CD4-positive, alpha-beta T cell treated with Interleukin-15 for 1 hour (primary cell): ENCODE results near the gene TMCC3.
"Not testable (repeated sequence)": the region's sequence is repeated elsewhere in the genome, so short reads cannot be mapped to it uniquely, and the experiment has no call there.

Experiments used
- DNase-seq: peaks from one replicate; pipeline ENCODE4 v3.0.0-alpha.2; 2020

Gene TMCC3

DNA sequence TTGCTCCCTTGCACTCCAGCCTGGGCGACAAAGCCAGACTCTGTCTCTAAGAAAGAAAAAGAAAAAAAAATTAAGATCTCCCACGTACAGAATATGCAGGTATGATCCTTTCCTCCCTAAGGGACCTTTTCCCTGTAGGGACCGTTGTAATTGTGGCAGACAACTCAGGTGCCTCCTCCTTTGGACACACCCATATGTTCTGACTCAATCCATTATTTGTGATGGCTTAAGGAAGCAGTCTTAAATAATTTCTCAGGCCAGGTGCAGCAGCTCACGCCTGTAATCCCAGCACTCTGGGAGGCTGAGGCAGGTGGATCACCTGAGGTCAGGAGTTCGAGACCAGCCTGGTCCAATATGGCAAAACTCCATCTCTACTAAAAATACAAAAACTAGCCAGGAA is 53.1 kb downstream of the TMCC3 start:
- DNase-seq, result no peak

DNA sequence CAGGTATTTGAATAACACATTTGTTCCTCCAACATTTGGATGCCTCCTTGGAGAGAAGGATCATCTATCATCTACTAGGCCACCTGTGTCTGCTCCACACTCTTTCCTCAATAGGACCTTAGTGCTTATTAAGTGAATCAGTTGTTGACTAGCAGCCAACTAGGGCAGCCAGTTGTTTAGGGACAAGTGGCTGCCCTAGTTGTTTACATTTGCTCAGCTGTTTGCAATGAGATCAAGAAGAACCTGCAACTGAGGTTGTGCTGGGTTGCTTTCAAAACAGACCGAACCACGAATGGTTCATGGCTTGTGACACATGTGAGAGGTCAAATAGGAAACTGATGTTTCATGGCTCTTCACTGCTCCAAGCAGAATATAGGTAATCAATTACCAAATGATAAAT is 53.8 kb downstream of the TMCC3 start:
- DNase-seq, result no peak

DNA sequence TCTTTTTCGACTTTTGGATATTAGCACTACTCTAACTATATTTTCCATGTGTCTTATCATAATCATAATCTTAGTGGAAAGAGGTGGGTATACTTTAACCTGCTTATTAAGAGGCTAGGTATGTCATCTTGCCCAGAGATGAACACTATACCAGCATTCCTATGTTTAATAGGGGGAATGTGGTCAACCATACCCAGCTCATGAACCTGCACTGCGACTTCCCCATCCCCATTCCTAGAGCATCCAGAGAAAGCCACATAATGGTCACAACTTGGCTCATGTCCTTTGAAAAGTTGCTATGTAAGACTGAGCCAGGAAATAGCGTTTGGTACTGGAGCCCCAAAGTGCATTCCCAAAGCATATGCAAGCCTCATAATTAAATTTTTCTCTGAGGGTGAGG is 55.2 kb downstream of the TMCC3 start:
- DNase-seq, result no peak

DNA sequence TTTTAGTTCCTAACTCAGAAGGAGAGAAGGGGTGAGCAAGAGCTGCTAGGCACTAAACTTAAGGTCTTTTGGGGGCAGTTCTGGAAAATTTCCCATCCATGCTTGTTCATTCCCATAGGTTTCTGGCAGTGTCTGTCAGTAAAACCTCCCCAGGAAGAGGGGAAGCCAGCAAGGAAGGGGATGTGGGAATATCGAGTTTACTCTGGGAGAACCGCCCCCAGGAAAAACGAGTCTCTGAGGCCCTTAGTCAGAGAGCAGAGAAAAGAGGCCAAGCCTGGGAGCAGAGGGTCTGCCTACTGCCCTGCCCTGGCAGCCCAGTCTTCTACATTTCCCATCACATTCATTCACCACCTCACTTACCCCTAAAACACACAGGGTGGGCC is 55.9 kb downstream of the TMCC3 start:
- DNase-seq, result no peak

DNA sequence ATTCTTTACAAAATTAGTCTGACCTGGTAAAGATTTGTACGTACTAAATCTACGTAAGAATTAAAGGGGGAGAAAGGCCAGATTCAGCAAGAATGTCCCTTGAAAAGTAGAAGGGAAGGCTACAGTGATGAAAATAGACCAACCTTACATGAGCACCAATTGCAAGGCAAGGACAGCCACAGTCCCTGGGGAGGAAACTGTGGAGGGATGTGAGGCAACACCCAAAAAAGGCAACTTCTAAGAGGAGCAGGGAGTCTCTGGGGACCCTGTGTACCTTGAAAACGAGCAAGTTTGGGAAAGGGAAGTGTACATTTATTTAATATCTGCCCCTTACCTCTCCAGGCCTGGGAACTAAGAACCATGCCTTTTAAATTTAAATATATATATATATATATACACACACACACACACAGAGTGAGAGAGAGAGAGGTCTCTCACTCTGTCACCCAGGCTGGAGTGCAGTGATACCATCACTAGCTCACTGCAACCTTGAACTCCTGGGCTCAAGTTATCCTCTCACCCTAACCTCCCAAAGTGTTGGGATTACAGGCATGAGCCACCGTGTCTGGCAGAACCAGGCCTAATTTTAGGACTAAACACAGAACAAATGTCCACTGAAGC is 56.4 kb downstream of the TMCC3 start:
- no peak for DNase-seq

GRCh38 chr12:94592723-94593122 is 57.6 kb downstream of the TMCC3 start:
- not testable (repeated sequence) for DNase-seq

GRCh38 chr12:94592080-94592479 is 58.3 kb downstream of the TMCC3 start:
- no peak for DNase-seq

DNA sequence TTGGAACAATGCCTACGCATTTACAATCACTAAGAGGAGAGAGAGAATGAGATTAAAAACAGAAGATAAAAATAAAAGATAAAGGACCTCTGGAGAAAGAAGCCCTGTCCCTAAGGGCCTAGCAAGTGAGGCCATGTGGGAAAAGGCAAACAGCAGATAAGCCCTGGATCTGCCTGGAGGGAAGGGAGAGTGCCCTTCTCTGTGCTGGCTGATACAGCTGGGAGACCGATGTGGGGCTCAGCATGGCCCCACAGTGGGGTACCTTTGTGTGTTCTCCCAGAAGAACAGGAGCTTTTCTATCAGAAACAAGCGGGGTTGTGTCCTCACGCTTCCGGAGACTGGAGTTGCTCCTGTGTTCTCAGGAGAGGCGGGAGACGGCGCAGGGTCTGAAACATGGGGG is 59.9 kb downstream of the TMCC3 start:
- no peak for DNase-seq

DNA sequence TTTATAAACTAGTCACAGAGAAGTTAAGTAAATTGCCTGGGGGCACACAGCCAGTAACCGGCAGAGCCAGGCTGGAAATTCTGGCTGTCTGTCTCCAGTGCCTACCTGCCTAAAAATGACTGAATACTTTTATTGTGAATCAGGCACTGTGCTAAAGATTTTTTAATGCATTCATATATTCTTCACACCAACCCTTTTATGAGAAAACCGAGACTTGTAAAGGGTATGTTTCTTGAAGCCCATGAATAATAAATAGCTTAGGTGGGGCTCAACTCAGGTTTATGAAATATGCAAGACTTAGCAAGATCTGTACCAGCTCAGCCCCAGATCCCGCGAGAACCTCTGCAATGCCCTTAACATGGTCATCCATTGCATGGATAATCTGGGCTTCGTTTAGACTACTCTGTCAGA is 60.8 kb downstream of the TMCC3 start:
- no peak for DNase-seq

GRCh38 chr12:94588346-94588745 is 62.0 kb downstream of the TMCC3 start:
- DNase-seq, result no peak

- no peak for DNase-seq
These were observed 62.8 kb downstream of the TMCC3 start for GRCh38 chr12:94587266-94588241.

DNA sequence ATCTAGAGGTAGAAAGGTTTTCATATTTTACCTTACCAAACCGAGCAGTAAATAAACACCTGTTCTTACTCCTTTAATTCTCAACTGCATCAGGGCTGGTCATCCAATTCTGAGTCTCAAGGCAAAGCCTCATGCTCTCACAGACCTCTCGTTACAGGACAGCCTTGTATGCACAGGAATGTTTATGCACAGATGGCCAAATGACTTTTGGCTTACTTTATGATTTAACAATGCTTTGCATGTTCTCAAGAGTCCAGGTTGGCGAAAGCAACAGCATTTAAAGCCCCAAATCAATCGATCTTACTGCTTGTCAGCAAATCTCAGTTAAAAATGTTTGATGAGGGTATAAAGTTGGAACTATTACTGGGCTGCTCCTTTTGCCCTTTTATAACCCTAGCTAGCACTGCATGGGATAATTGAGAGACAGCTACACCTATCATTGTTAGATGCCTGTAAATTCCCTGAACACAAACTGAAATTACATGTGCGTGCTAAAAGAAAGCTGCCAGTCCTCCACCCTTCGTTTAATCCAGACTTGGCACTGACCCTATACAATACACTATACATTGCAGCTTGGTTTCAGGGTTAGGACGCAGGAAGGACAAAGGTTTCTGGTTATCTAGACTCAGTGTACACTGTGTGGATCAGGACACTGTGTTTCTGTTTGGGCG is 63.6 kb downstream of the TMCC3 start:
- no peak for DNase-seq

DNA sequence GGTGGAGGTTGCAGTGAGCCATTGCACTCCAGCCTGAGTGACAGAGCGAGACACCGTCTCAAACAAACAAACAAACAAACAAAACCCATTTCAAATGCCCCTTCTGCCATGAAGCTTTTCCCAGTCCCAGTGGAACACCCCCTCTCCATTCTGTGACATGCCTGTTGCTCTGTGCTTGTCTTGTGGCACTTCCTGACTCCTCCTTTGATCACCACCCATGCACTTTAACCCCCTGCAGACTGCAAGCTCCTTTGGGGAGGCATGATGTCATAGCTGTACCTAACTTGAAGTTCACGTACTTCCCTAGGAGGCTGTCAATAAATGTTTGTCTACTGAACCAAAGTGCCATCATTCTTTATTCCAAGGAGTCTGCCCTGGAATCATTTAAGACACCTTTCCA is 64.7 kb downstream of the TMCC3 start:
- no peak for DNase-seq

DNA sequence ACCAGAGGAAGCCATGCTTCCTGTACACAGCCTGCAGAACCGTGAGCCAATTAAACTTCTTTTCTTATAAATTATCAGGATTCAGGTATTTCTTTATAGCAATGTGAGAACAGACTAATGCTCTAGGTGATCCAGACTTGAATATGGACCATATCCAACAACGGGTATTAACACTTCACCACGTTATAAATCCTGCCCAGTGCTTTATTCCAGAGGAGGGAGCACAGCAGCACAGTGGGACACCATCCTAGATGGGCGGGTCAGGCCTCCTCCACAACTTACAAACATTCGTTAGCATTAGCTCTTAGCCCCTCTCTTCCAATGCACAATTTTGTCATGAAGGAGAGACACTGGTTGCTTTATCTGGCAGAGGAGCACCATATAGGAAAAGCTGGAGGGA is 66.0 kb downstream of the TMCC3 start:
- no peak for DNase-seq

GRCh38 chr12:94582591-94582990 is 67.8 kb downstream of the TMCC3 start:
- DNase-seq, result no peak

DNA sequence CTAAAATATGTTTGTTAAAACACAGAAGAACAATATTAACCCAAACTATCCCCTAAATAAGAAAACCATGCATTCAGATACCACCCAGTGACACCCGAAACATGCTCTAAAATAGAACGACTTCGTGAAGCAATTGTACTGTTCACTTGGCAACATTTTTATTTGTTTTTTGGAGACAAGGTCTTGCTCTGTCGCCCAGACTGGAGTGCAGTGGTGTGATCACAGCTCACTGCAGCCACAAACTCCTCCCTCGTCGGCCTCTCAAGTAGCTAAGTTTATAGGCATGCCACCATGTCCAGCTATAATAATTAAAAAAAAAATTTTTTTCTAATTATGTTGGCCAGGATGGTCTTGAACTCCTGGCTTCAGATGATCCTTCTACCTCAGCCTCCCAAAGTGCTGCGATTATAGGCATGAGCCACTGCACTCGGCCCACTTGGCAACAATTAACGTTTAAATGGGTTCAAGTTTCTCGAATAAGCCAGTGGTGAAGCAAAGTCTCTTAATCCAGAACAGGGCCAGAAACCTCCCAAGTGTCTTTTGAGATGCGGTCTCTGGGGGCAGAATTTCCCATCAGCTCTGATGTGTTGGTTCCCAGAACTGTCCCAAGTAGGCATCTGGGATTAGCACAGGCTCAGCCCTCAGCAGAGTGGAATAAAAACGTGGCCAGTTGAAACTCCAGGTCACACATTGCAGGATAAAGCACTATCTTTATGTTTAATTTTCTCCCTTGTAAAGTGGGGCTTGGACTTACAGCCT is 74.5 kb downstream of the TMCC3 start:
- no peak for DNase-seq

GRCh38 chr12:94575024-94575423 is 75.3 kb downstream of the TMCC3 start:
- no peak for DNase-seq

DNA sequence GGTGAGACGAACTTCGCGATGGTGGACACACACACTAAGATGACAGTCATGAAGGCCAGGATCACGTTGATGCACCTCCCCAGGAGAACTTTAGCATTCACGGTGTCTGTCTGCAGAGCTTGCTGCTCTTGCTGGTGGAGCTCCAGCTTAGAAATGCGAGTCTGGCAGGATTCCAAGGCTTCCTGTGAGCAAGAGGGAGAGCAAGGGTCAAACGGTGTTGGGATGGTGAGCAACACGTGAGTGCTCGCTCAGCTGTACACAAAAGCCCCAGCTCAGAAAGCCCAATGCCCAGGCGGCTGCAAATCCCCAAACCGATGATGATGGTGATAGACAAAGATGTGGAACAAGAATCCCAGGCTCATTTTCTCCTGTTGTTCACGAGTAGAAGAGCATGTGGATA is 78.8 kb downstream of the TMCC3 start:
- no peak for DNase-seq

GRCh38 chr12:94570161-94570560 is 80.2 kb downstream of the TMCC3 start:
- DNase-seq, result no peak

- no peak for DNase-seq
These were observed 82.6 kb downstream of the TMCC3 start for GRCh38 chr12:94567761-94568160.

GRCh38 chr12:94566345-94566744 is 84.0 kb downstream of the TMCC3 start:
- DNase-seq, result no peak

DNA sequence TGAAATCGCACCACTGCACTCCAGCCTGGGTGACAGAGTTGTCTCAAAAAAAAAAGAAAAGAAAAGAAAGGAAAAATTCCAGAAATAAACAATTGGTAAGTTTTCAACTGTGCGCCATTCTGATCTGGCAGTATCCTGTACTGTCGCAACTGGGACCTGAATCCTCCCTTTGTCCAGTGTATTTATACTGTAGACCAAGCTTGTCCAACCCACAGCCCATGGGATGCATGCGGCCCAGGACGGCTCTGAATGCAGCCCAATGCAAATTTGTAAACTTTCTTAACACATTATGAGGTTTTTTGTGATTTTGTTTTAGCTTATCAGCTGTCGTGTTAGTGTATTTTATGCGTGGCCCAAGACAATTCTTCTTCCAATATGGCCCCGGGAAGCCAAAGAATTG is 84.7 kb downstream of the TMCC3 start:
- no peak for DNase-seq

GRCh38 chr12:94563286-94563685 is 87.1 kb downstream of the TMCC3 start:
- DNase-seq, result no peak
